ENCODE results near the gene PIGP. TPM values are rescaled to one million over a fixed set of nuclear protein-coding genes. Genes with fewer than 3 reads are reported as not detected.

PIGP gene
- total RNA-seq, 1 experiment from 2014 or later: 57.0 TPM

DNA sequence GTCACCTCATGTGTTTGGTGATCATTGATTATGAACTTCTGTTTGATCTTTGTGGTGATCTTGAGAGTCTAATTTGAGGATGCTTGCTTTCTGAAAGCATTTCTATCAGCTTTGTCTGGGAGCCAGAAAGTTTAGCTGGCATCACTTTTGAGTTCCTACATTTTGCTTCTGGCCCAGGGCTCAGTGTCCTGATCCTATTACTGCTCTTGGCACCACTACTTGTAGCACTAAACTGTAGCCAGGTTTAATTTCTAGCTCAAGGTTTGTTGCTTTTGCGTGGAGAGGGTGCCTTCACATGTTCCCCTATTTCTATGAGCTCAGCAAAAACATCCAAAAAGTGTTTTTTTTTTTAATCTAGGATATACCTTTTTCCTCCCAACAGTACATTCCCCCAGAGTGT lies 9.5 kb upstream of the PIGP start:
- in situ Hi-C loops (cut with HindIII; ENCODE audit: low pct_unique_long_range_greater_than_20kb, low sequenced_read_pairs): no loop called here
- no peak for DNase-seq (ENCODE audit: low read depth, low spot score)

DNA sequence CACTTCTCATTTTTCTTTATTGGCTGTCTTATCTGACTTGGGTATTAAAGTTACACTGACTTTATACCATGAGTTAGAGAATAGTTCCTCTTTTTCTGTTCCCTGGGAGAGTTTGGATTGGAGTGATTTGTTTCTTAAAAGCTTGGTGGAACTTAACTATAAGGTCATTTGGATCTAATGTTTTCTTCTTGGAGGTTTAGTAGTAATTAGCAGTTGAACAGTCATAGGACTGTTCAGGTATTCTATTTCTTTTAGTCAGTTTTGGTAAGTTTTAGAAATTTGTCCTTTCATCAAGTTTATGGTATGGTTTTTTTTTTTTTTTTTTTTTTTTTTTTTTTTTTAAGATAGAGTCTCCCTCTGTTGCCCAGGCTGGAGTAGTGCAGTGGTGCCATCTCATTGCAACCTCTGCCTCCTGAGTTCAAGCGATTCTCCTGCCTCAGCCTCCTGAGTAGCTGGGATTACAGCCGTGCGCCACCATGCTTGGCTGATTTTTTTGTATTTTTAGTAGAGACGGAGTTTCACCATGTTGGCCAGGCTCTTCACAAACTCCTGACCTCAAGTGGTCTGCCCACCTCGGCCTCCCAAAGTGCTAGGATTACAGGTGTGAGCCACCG lies 6.4 kb upstream of the PIGP start:
- in situ Hi-C loops (cut with HindIII; ENCODE audit: low pct_unique_long_range_greater_than_20kb, low sequenced_read_pairs): no loop called here
- DNase-seq (ENCODE audit: low read depth, low spot score): peak; percentile 21

DNA sequence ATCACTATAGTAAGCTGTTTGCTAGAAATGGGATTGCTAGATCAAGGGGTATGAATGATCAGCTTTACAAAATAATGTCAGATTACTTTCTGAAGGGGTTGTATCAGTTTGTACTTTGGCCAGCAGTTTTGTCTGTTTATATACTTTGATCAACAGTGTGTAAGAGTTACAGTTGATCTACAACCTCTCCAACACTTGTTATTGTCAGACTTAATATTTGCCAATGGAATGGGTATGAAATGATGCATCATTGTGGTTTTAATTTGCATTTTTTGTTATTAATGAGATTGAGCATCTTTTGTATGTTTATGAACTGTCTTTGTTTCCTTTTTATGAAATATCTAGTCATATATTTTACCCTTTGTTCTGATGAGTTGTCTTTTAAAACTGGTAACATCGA lies 4.5 kb upstream of the PIGP start:
- no peak for DNase-seq (ENCODE audit: low read depth, low spot score)
- in situ Hi-C loops (cut with HindIII; ENCODE audit: low pct_unique_long_range_greater_than_20kb, low sequenced_read_pairs): no loop called here

DNA sequence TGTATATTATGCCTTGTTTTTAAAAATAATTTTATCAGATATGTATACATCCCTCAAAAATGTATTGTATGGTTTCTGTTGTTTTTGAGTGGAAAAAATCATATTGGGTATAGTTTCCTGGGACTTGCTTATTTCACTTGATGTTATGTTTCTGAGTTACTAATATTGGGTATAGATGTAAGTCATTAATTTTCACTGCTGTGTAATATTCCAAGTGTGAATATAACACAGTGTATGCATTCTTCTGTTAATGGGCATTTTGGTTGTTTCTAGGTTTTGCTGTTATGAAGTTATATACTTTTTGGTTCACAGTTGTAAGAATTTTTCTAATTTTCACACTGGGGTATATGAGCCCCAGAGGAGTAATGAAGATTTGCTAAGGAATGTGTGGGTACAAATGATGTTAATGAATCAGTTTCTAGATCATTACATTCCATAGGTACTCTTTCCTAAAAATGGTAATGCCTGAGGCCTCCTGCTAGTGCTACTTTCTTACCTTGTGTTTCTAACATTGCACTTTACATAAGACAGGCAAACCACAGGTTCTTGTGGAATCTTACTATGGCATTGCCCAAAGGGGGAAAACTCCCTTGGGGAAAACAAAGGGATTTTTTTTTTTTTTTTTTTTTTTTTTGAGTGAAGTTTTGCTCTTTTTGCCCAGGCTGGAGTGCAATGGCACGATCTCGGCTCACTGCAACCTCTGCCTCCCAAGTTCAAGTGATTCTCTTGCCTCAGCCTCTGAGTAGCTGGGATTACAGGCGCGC lies 3.4 kb upstream of the PIGP start:
- in situ Hi-C loops (cut with HindIII; ENCODE audit: low pct_unique_long_range_greater_than_20kb, low sequenced_read_pairs): no loop called here
- DNase-seq (ENCODE audit: low read depth, low spot score): no peak

DNA sequence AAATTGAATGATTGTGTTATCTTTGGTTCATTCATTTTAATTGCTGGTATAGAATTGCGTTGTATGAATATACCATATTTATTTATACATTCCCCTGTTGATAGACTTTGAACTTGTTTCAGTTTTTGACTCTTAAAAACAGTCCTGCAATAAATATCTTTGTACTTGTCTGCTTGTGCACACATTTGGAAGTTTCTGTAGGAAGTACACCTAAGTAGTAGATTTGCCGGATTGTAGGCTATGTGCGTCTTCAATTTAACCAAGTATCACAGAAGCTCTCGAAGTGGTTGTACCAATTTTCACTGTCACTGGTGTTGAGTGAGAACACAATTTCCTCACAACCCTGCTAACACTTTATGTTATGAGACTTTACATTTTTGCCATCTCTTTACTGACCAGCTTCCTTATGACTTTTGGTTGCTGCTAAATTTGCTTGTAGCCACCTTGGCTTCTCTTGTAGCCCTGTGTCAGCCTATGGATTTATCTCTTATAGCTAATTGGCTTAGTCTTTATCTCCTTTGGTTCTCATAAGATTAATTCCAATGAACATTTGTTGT lies 2.4 kb upstream of the PIGP start:
- no peak for DNase-seq (ENCODE audit: low read depth, low spot score)
- in situ Hi-C loops (cut with HindIII; ENCODE audit: low pct_unique_long_range_greater_than_20kb, low sequenced_read_pairs): no loop called here

DNA sequence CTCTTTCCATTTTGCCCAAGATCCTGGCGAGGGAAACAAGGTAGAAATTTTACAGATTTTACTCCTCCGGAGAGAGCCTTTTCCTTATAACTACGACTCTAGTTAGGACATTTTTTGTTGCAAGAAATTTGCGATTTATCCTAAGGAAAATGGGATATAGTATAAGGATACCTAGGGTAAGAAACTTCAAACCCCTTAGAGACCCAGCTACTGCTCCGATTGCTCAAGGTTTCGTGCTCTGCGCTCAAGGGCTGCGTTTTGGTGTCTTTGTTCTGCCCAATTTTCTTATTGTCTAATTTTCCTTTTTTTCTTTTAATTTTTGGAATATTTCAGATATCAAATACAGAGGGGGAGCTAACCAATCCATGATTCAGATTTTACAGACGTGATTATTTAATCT lies 1.7 kb upstream of the PIGP start:
- in situ Hi-C loops (cut with HindIII; ENCODE audit: low pct_unique_long_range_greater_than_20kb, low sequenced_read_pairs): no loop called here
- DNase-seq (ENCODE audit: low read depth, low spot score): no peak

DNA sequence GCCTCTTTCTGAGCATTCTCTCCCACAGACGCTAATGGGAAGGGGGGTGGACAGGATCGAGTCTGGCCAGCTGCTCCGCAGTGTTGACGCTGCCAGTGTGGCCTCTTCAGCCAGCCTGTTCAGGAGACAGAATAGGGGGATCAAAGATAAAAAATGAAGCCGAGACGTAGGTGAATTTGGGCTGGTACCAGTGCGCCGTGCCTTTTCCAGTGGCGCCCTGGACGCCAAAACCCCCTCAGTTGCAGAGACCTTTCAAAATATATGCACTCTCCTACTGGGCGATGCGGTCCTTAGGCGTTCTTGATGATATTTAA lies 1.3 kb upstream of the PIGP start:
- peak; percentile 7 for DNase-seq (ENCODE audit: low read depth, low spot score)
- in situ Hi-C loops (cut with HindIII; ENCODE audit: low pct_unique_long_range_greater_than_20kb, low sequenced_read_pairs): no loop called here

DNA sequence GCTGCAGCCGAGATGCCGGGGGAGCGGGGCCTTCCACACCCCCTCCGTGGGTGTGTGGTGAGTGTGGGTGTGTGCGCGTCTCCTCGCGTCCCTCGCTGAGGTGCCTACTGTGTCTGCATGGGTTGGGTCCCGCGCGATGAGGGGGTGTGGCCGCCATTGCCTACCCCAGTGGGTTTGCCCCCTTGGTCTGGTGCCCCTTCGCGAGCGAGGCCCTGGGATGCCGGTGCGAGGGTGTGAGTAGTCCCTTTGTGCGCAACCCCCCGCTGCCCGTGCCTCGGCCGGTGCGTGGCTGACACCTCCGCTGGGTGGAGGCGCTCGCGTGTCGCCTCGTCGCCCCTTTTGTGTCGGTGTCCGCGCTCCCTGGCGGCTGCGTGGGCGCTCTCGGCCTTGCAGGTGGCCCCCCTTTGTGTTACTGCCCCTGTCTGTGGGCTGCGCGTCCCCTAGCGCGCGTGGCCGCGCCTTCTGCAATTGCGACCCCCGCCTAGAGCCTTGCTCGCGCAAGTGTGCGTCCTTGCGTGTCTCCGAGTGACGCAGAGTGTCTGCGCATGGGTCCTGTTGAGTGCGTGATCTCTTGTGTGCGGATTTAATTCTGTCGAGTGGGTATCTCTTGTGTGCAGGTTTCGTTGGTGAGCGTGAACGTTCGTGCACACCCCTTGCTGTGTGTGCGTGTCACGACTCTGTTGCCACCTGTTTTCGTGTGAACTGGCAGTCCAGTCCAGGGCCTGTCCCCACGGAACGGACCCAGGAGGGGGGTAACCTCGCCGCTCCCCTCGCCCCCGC lies 736 bp upstream of the PIGP start:
- in situ Hi-C loops (cut with HindIII; ENCODE audit: low pct_unique_long_range_greater_than_20kb, low sequenced_read_pairs): no loop called here
- DNase-seq (ENCODE audit: low read depth, low spot score): peak; percentile 29

DNA sequence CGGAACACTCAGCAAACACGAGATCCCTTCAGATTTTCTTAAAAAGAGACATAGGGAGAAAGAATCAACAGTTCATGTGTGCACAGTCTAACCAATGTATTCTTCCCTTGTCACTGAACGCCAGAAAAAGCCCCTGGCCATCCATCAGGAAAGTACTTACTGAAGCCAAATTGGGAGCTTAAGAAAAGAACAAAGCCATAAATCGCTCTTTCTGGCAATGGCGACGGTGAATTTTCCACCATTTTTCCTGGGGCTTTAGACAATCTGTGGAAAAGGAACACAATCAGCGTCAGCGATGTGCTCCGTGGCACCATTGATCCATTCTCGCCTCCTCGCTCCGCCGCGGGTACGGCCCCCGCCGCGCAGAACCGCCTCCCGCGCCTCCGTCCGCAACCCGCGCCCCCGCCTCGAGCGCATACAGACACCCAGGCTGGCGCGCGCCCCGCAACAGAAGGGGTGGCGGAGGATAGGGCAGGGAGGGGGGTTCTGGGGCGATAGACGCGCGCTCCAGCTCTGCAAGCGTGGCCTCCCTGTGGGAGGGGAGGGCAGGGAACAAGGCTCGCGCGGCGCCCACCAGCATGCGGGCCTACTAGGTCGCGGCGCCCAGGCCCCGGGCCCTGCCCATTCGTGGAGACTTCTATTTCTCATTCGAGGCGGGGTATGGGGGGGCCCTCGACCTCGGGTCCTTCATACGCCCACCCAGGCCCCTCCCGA lies 440 bp downstream of the PIGP start:
- in situ Hi-C loops (cut with HindIII; ENCODE audit: low pct_unique_long_range_greater_than_20kb, low sequenced_read_pairs): no loop called here
- DNase-seq (ENCODE audit: low read depth, low spot score): peak; percentile 46

DNA sequence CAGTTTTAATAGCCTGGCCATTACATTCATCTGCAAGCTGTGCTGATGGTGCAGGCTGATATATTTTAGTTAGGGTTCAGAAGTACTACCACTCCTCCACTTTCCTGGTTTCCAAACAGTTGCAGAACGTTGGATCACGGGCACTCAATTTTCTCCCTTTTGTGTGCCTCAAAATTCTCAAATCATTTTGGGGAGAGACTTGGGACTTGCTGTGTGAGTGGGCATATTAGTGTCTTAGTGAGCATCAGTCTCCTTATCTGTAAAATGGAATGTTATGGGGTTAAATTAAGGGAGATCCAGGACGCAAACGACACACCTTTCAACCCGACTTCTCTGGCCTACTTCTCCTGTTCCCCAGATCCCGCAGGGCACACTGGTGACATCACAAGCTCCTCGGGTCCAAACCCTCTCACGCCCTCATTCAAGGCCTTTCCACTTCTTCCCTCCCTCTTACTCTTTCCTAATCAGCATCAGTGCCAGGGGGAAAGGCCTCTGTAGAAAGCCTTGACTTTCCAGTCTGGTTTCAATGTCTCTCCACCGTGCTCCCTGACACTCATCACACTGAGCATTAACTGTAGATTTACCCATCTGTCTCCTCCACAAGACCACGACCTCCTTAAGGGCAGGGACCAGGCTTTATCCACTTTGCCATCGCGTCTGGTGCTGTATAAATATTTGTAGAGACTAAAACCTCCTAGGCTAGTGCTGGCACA lies 1.2 kb downstream of the PIGP start:
- in situ Hi-C loops (cut with HindIII; ENCODE audit: low pct_unique_long_range_greater_than_20kb, low sequenced_read_pairs): no loop called here
- DNase-seq (ENCODE audit: low read depth, low spot score): peak; percentile 18

DNA sequence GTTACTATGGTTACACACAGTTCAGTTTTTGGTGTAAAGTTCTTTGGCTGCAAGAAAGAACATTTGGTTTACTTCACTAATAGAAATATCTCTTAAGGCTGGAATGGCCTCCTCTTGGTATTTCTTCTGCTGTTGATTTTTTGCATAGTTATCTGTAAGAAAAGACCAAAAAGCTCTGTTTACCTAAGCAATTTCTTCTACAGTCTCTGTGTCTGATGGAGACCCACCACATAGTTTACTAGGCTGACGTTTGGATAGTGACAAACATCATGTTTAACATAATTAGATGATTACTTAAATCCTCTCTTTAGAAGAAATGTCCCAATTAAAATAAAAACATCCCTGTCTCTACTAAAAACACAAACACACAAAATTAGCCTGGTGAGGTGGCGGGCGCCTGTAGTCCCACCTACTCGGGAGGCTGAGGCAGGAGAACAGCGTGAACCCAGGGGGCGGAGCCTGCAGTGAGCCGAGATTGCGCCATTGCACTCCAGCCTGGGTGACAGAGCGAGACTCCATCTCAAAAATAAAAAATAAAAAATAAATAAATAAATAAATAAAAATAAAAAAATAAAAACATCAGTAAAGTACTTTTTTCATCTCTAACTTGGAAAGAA lies 7.2 kb downstream of the PIGP start:
- no peak for DNase-seq (ENCODE audit: low read depth, low spot score)
- in situ Hi-C loops (cut with HindIII; ENCODE audit: low pct_unique_long_range_greater_than_20kb, low sequenced_read_pairs): no loop called here

DNA sequence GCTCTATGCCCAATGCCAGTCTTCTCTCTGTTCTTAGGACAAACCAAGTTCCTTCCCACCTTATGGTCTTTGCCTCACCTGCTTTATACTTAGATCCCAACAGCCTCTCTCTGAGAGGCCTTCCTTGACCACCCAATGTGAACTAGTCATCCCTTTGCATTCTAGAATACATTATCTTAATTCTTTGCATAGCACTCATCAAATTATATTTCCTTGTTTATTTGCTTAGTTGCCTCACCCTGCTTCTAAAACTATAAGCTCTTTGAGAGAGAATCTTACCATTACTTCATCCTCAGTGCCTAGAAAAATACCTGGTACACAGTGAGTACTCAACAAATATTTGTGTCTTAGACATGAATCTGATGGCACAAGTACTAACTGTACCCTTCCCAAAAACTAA lies 8.0 kb downstream of the PIGP start:
- no peak for DNase-seq (ENCODE audit: low read depth, low spot score)
- in situ Hi-C loops (cut with HindIII; ENCODE audit: low pct_unique_long_range_greater_than_20kb, low sequenced_read_pairs): no loop called here

DNA sequence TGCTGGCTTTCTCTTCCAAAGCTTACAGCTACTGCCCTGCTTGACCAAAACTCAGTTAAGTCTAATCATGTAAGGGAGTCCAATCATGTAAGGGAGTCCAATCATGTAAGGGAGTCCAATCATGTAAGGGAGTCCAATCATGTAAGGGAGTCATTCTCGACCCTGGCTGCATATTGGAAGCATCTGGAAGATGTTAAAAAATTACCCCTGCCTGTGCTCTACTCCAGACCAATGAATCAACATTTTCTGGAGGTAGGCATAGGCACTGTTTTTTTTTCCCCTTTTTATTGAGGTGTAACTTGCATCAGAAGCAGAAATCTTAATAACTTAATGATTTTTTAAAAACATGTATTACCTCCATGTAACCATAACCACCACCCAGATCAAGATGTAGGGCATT lies 9.4 kb downstream of the PIGP start:
- in situ Hi-C loops (cut with HindIII; ENCODE audit: low pct_unique_long_range_greater_than_20kb, low sequenced_read_pairs): no loop called here
- no peak for DNase-seq (ENCODE audit: low read depth, low spot score)

DNA sequence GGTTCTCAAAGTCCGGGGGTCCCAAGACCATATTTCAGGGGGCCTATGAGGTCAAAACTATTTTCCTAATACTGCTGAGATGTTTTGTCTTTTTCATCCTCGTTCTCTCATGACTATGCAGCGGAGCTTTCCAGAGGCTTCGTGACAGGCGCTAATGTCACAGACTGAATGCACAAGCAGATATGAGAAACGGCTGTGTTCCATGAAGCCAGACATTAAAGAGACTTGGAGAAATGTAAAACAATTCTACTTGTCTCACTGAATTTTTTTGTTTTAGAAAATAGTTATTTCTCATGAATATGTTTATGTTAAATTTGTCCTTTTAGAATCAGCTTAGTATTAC lies 10.3 kb downstream of the PIGP start:
- in situ Hi-C loops (cut with HindIII; ENCODE audit: low pct_unique_long_range_greater_than_20kb, low sequenced_read_pairs): no loop called here
- no peak for DNase-seq (ENCODE audit: low read depth, low spot score)

DNA sequence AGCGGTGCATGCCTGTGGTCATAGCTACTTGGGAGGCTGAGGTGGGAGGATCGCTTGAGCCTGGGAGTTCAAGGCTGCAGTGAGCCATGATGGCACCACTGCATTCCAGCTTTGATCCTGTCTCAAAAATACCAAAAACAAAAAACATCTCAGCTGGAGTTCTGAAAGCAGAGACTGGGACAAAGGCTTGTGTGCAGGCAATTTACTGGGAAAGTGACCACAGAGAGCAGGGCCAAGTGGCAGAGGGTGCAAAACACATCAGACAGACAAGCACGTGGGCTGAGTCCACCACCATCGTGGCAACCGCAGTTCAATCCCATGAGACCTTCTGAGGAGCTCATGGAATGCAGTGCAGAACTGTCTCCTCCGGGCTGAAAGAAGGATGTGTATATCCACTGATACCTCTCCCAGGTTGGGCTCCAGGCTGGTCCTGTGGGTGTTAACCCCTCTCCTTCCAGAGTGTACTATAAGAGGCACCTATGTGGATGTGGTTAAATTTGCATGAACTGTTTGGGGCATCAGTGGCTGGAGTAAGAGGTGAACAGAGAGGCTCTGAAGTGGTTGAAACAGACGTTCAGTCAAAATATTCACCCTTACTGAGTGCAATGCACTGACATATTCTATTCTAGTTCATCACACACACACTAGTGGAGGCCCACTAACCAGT lies 10.8 kb downstream of the PIGP start:
- in situ Hi-C loops (cut with HindIII; ENCODE audit: low pct_unique_long_range_greater_than_20kb, low sequenced_read_pairs): no loop called here
- DNase-seq (ENCODE audit: low read depth, low spot score): peak; percentile 40

DNA sequence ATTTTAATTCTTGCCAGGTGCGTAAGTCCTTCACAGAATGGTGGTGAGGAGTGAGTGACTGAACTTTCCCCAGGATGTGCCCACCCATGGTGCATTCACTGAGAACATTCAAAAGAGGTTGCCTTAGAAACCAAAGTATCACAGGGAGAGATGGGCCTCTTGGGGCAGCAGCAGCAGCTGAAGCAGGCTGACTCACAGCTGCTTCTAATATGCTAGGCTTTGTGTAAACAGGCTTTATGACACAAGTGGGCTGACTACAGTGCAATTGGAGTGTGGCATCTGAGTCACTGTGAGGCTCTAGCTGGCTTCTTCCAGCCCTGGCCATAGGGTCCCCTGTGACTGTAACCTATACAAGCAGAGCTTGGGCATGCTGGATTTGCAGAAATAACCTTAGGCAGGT lies 12.6 kb downstream of the PIGP start:
- in situ Hi-C loops (cut with HindIII; ENCODE audit: low pct_unique_long_range_greater_than_20kb, low sequenced_read_pairs): no loop called here
- peak; percentile 58 for DNase-seq (ENCODE audit: low read depth, low spot score)

DNA sequence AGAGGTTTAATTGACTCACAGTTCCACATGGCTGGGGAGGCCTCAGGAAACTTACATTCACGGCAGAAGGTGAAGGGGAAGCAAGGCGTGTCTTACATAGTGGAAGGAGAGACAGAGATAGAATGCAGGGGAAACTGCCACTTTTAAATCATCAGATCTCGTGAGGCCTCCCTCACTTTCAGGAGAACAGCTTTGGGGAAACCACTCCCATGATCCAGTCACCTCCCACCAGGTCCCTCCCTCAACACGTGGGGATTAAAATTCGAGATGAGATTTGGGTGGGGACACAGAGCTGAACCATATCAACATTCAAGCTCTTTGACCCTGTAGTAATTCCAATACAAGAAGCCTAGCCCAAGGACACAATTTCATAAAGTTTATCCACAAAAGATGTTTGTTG lies 13.7 kb downstream of the PIGP start:
- in situ Hi-C loops (cut with HindIII; ENCODE audit: low pct_unique_long_range_greater_than_20kb, low sequenced_read_pairs): no loop called here
- no peak for DNase-seq (ENCODE audit: low read depth, low spot score)

Data from SK-MEL-5 (cell line).